ACC112 (cell line): ENCODE data around the gene YPEL1.

Experiments used
- H2AFZ ChIP-seq: fragments of 200-600 bp; sonication (generic); one replicate; pipeline ENCODE4 v1.6.0; 2017; ENCODE audit warnings: antibody characterized with exemption, low read length; ENCODE audit not compliant: unreplicated experiment
- H3K27ac ChIP-seq: fragments of 200-600 bp; sonication (generic); 2 replicates; pipeline ENCODE4 v1.5.1; 2014; ENCODE audit warnings: low read depth, mild to moderate bottlenecking, antibody characterized with exemption, low read length, moderate library complexity
- H3K27me3 ChIP-seq: fragments of 200-600 bp; sonication (generic); 2 replicates; pipeline ENCODE4 v1.6.1; 2014; ENCODE audit warnings: mild to moderate bottlenecking, antibody characterized with exemption, low read length, moderate library complexity, mixed read lengths; ENCODE audit not compliant: insufficient read depth
- H3K36me3 ChIP-seq: fragments of 200-600 bp; sonication (generic); 2 replicates; pipeline ENCODE4 v1.6.1; 2016; ENCODE audit warnings: mild to moderate bottlenecking, antibody characterized with exemption, low read length, moderate library complexity, mixed read lengths; ENCODE audit not compliant: insufficient read depth
- H3K4me1 ChIP-seq: fragments of 200-600 bp; sonication (generic); one replicate; pipeline ENCODE4 v1.6.1; 2016; ENCODE audit warnings: low read length, mixed read lengths; ENCODE audit not compliant: insufficient read depth, unreplicated experiment, control insufficient read depth
- H3K4me3 ChIP-seq: fragments of 200-600 bp; sonication (generic); 2 replicates; pipeline ENCODE4 v1.5.1; 2014; ENCODE audit warnings: mild to moderate bottlenecking, low read depth, low read length
- H3K79me2 ChIP-seq: fragments of 200-600 bp; sonication (generic); one replicate; pipeline ENCODE4 v1.6.0; 2016; ENCODE audit warnings: low read length; ENCODE audit not compliant: control insufficient read depth, unreplicated experiment, insufficient read depth

YPEL1 gene

GRCh38 chr22:21652010-21652546 is 83.5 kb downstream of the YPEL1 start:
- Histone ChIP-seq H3K27ac (no peak overlapping the region), H3K4me1 (peaks cover 8% of the 10 kb centered on the region), H3K79me2 (no peaks in the 10 kb centered on the region), H3K27me3 (no peaks in the 10 kb centered on the region), H2AFZ (peak overlapping the region; percentile 55), H3K4me3 (peak overlapping the region; percentile 85), H3K36me3 (no peaks in the 10 kb centered on the region)

GRCh38 chr22:21651521-21652009 is 84.0 kb downstream of the YPEL1 start:
- H3K27me3 ChIP-seq: no peaks in the 10 kb centered on the region
- no peaks in the 10 kb centered on the region for H3K36me3 ChIP-seq
- H2AFZ ChIP-seq: peak overlapping the region; percentile 55
- peak overlapping the region; percentile 16; the same call in 1 of the 2 replicates for H3K27ac ChIP-seq
- no peaks in the 10 kb centered on the region for H3K79me2 ChIP-seq
- peaks cover 8% of the 10 kb centered on the region for H3K4me1 ChIP-seq
- H3K4me3 ChIP-seq: peak overlapping the region; percentile 85

- Histone ChIP-seq H3K27ac (no peak overlapping the region), H2AFZ (peak overlapping the region; percentile 55), H3K27me3 (no peaks in the 10 kb centered on the region), H3K36me3 (no peaks in the 10 kb centered on the region), H3K4me1 (peaks cover 8% of the 10 kb centered on the region), H3K79me2 (no peaks in the 10 kb centered on the region), H3K4me3 (peak overlapping the region; percentile 85)
These were observed 84.6 kb downstream of the YPEL1 start for GRCh38 chr22:21650823-21651520.

- Histone ChIP-seq H3K36me3 (no peaks in the 10 kb centered on the region), H3K79me2 (no peaks in the 10 kb centered on the region), H3K4me3 (no peak overlapping the region), H3K27me3 (no peaks in the 10 kb centered on the region), H2AFZ (no peak overlapping the region), H3K4me1 (peaks cover 8% of the 10 kb centered on the region), H3K27ac (no peak overlapping the region)
These were observed 85.3 kb downstream of the YPEL1 start for GRCh38 chr22:21650280-21650679.
